GM19455 (cell line): ENCODE data around the gene VPS13D.

Source experiments
- ATAC-seq: cut with Tn5 transposase; IDR thresholded peaks from one replicate; pipeline ENCODE4 v1.9.1; 2021; ENCODE audit not compliant: unreplicated experiment

VPS13D gene

DNA sequence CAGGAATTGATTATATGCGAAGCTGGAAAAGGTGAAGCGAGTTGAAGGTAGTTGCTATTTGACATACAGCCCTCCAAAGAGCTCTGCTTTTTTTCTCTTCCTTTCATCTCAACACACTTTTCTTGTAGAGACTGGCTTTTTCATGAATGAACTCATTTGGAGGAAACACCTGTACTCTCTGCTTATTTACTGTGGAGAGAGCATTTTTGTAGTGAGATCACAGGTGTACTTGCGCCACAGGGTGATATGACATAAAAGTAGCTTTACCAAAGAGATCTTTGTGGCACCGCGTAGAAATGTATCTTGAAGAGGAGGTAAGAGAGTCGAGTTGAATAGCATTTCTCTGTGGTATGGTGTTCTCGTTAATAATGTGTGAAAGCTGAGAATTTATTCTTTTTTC, 187.6 kb downstream of the VPS13D start:
- ATAC-seq: no peak

DNA sequence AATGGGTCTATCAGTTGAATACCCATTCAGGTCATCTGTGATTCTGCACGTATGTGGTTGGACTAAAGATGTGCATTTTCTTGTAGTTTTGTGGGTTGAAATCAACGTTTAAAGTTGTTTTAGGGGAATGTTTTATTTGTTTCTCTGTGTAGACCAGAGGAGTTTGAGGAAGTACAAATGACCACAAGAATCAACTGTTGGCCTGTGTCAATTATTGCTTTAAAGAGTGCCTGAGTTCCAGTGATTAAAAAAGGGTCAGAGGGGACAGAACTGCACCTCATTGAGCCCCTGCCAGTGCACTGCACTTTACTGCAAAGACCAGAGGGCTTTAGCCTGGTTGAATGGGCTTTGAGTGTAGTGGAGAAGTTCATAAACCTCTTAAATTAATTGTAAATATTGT, 190.3 kb downstream of the VPS13D start:
- ATAC-seq: no peak

DNA sequence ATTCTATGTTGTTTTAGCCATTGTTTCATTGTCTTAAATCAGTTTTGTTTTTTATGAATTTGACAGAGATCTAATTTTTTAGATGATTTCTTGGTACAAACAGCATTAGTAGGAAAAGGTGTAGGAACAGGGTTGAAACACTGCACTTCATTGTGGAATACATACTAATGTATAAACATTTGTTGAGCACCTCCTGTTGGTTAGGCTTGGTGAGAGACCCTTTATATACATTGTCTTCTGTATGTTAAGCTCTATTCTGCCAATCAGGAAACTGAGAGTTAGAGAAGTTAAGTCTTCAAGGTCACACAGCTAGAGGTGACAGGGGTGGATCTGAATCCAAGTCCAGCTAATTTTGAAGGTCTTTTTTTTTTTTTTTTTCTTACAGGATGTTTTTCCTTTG, 192.7 kb downstream of the VPS13D start:
- no peak for ATAC-seq

DNA sequence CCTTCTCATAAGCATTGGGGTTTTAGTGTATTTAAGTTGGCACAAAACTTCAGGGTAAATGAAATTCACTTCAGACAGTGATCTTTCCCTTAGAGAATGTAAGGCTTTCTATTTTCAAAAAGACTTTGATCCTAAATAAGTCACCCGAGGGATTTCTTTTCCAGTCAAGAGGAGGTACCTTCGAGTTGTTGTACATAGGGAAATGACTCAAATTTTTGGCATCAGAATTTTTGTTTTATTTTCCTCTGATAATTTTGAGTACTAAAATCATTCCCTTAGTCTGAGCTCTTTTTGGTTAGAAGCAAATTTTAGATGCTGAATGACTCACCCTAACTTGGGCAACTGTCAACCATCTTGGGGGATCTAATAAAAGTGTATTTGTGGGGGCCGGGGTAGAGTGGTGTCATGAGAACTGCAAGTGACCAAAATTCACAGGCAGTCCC, 194.3 kb downstream of the VPS13D start:
- no peak for ATAC-seq

DNA sequence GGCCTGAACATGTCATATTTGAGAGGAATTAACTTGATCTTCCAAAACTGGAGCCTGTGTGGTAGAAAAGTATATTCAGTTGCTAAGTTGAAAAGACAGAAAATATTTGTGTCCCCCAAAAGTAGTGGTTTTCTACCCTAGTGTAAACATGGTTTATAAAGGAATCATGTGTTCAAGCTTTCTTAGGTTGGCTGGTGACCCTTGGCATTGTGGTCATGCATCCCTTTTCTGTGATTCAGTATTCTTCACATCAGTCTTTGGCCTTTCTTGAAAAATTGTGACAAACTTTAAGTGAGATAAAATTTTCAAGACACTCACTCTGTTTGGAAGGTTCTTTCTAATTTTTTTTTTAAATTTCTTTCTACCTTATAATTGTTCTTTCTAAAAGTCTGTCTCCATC, 195.0 kb downstream of the VPS13D start:
- ATAC-seq: no peak

DNA sequence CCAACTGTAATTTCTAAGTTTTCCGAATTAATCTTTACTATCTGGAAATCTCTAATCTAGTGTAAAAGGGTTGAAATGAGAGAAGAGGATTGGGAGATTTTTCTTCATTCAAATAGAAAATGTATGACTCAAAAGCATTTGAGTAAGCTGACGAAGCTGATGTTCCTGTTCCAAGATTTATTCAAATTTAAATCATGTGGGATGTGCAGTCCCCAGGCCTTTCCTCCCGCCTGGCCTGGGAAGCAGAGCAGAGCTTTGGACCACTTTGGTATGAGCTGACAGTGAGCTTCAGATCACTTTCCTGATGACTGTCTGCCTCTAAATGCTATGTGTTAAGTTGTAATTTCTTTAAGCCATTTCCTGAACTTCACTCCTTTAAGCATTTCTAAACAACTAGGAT, 196.2 kb downstream of the VPS13D start:
- no peak for ATAC-seq

DNA sequence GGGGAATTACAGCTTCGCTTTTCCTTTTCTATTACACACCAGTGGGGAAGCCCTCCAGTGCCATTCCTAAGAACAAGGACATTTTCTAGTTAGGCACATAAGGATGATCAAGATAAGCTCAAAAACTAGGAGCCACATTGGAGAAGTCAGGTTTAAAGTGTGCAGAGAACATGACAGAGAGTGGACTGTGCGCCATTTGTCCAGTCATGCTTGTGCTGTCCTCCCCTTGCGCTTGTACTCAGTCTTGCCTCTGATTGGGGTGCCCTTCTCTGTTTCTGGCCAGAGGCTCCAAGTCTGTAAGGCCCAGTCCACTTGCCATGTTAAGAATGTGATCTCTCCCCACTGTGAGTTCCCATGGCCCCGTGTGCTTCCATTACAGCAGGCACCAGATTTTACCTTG, 198.5 kb downstream of the VPS13D start:
- ATAC-seq: no peak

DNA sequence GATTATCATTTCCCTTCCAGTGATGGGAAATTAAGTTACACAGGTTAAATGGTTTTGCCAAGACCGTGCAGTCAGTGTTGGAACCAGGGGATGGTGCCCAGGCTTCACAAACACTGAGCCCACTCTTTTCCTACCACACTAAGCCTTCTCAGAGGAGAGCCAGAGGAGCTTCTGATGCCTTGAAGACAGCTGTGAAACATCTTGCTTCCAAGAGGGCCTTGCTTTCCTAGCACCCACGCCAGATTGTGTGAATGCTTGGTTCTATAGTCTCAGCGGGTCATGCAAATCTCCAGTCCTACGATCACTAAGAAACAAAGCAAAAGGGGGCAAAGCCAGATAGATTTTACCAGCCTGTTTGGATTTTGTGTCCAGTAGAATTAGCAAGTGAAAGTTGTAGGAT, 200.7 kb downstream of the VPS13D start:
- no peak for ATAC-seq

DNA sequence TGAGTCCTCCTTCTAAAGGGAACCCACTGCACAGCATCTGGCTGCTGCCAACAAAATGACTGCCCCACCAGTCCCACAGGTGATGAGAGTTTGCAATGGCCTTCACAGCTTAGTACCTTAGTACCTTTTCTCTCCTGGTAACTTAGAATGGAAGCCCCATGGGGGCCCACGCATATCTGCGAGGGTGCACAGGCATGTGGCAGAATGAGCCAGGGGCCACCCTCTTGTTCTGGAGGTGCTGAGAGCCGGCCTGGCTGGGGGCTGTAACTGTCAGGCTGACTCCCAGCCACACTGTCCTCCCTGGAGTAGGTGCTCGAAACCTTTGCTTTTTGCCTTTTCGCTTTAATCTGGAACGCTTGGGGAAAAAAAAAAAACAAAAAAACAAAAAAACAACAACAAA, 203.1 kb downstream of the VPS13D start:
- ATAC-seq: no peak

DNA sequence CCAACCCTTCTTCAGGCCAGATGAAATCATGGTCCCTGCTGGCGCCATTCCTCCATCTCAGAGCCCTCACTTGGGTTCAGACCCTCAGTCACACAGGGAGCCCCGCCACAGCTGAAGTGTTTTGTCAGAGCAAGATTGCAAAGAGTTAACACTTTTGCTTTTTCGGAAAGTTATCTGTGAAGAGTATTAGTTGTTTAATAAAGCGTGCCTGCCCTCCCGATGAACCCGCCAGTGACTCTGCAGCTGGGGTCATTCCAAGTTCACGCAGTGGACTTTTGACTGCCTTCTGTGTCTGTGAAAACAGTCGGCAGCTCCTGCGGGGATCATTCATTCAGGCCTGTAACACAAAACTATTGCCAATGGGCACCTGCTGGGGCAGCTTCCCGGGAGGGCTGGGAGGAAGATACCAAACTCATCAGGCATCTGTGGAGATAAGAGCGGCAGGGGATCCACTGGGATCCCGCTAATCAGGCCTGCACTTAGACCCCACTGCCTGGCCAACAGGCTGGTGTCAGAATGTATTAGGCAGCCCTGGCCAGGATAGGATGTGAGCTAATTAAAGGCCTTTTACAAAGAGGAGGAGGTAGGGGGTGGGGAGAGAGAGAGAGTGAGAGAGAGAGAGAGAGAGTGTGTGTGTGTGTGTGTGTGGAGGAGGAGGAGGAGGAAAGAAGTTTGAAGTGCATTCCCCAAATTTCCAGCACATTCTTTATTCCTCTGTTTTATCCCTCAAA, 203.7 kb downstream of the VPS13D start:
- no peak for ATAC-seq

DNA sequence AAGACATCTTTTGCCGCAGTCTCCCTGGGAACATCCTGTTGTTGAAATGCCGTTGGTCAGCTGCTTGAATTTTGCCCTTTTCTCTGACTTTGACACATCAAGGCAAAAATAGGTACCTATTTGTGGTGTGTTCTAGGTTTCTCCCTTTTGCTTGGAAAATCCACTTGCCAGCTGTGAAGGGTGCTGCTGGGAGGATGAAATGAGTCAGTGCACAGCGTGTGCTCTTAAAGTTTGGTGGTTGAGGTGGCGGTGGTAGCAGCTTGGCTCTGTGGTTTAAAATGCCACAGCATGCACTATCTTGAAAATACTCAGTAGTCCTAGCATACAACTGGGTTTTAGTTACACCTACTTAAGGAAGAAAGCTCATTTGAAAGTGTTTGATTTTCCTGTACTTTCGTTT, 204.3 kb downstream of the VPS13D start:
- no peak for ATAC-seq

DNA sequence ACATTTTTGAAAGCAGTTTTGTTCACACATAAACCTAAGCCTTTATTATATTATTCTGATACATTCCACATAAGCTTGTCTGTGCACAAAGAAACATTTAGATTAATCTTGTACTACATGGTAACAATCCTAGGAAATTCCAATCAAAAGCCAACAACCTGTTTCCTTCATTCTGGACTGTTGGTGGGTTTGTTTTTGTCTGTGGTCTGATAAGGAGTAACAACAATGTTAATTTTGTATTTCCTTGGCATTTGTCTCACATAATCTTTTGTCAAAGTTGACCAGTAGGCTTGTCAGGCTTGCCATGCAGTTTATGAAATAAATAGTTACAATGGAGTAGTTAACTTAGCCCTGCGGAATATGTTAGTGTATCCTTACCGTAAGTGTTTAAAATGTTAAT, 204.9 kb downstream of the VPS13D start:
- no peak for ATAC-seq

DNA sequence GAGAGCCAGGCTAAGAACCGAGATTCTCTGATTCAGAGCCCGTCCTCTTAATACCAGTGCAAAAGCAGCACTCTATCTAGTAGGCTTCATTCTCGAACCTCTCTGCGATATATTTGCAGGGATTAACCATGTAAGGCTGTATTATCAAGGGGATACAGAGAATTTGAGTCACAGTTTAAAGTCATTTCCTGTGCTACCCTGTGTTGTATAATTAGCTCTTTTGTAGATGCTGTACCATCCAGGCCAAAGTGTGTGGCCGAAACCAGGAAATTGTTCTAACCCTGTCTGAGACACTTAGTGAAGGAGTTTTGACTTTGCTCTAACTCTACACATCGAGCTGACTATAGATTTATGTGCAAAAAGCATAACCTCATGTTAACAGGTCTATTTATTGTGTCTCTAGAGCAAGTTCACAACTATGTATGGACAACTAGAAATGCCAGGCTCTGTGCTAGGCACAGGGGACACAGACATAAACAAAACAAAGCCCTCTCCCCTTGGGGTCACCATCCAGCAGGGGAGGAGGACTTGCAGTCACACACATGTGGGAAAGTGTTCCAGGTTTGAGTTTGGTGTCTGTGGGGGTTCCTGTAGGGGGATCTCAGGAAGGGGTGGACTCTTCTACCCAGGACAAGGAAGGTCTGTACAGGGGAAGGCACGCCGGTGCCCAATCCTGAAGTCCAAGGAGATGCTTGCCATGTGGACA, 206.0 kb downstream of the VPS13D start:
- ATAC-seq: peak; percentile 77

DNA sequence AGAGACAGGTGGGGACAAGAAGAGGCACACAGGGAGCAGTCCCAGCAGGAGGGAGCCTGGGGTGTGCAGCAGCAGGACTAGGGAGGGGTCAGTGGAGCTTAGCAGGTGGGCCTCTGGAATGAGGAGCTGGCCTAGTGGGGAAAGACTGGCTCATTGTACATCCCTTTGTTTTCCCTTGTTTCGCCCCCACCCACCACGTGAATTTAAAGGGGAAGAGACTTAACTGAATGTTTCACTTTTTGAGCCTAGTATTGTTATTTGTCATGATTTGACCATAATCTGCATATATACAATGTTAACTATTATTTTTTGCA, 206.5 kb downstream of the VPS13D start:
- no peak for ATAC-seq

DNA sequence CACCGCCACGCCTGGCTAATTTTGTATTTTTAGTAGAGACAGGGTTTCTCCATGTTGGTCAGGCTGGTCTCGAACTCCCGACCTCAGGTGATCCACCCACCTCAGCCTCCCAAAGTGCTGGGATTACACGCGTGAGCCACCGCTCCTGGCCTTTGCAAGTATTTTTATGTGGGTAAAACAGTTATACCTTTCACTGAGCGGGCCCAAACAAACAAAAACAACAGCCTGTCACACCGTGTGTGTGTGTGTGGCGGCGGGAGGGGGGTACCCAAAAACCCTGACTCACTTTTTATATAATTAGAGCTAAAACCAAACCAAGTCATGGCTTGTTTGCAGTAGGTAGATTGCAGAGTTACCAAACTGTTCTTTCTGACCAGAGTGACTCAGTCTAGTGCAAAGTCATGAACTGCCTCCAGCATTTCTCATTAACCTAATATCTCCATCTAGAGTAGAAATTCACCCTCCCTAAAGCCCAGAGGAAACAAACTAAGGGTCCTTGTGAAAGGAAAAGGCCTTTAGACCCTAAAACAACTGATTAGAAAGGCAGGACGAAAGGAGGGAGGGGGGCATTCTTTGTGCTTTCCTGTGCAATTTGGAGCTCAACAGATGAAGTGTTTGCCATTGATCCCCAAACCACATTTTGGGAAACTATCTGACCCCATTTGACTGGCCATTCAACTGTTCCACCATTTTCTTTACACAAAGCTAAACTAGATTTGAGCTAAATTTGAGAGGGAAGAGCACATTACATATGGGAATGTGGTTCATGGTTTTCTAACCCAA, 207.2 kb downstream of the VPS13D start:
- ATAC-seq: no peak

DNA sequence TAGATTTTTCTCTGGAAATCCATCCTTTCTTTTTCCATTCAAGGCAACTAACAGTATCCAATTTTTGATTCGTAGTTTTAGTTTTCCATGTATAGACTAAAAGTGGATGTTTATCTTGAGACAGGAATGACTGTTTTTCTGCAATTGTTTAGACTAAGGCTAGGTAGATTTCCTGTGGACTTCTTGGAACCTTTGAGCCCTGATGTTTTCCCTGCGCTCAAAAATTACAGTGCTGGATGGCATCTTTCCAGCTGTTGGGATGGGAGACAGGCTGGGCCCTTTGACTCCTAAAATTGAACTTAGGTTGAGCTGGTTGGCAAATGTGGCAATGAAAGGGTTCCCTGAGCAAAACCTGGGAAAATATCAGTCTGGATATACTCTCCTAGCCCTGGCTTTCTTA, 207.8 kb downstream of the VPS13D start:
- no peak for ATAC-seq

DNA sequence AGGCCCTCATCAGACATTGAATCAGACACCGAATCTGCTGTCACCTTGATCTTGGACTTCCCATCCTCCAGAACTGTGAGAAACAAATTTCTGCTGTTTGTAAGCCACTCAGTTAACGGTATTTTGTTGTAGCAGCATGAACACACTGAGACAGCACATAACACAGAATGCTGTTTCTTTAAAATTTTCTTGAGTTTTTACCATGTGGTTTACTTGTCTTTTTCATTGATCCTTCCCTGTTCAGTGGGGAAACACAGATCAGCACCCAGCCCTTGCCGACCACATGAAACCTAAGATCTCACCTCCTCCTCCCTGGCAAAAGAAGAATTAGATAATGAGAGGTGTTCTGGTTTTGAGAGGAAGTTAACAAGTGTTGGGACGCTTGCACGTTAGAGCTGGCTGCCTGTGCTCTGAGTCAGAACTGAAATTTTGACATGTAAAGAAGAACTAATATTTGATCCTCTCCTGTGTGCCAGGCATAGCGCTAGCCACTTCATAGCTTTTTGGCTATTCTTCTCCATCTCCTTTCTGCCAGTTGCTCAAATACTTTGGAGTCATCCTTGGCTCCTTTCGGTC, 208.6 kb downstream of the VPS13D start:
- no peak for ATAC-seq

DNA sequence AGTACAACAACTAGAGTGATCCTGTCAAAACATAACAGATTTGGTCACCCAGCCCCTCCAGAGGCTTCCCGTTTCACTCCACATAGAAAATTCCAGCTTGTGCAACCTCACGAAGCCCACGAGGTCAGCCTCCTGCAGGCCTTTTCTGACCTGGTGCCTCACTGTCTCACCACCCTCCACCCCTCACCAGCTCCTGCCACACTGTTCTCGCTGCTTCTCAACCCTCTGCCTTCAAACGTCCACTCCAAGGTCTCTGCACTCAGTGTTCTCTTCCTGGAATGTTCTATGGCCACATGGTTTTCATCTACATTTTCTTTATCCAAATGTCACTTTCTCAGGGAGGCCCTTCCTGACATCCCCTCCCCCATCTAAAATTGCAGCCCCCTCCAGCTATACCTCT, 209.2 kb downstream of the VPS13D start:
- ATAC-seq: no peak

DNA sequence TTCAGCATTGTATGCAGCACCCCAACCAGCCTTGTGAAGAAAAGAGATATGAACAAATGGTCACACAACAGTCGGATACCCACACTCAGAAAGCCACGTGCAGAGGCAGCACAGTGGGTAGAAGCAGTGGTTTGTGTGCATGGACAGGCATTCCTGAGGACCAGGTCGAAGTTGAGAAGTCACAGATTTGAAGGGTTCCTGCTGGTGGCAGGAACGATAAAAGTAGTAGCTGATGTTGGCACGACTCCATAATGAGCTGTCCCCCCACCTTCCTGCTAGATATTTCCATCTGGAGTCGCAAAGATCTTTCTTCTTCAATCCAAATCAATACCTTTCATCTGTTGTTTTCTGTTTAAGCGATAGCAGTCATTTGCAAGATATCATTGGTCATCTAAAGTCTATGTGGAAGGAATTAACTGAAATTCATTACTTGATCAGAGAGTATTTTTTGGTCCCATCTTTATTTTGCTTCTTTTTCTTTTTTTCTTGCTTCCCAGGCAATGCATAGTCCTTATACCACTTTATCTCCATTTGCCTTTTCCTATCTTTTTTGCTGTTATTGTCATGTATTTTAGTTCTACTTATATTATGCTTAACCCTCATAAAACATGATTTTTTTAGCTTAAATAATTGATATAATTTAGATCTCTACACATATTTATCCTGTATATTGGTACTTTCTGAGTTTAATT, 211.7 kb downstream of the VPS13D start:
- no peak for ATAC-seq

DNA sequence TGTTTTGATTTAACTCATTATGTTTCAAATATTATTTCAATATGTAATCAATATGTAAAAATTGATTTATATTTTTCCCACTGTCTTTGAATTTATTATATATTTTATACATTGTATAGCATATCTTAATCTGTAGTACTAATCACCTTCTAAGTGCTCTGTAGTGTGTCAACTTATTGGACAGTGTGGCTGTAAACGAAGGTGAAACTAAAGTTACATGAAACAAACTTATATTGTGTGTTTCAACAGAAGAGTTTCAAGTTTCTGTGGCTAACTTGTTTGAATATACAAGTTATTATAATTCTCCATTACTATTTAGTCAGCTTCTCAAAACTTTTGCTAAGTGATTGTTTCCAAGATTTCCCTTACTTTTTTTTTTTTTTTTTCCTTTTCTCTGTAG, 212.4 kb downstream of the VPS13D start:
- no peak for ATAC-seq

DNA sequence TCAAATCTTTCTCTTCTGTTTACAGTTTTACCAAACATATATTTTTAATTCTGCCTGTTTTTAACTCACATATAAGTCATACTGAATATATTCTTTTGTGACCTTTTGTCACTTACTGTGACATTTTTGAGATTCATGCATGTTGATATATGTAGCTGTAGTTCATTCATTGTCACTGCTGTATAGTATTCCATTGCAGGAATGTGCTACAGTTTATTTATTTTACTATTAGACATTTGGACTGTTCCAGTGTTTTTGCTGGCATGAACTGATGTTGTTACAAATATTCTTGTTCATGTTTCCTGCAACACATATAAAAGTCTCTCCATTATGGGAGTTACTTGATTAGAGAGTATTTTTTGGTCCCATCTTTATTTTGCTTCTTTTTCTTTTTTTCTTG, 213.3 kb downstream of the VPS13D start:
- no peak for ATAC-seq
